Activated naive CD4-positive, alpha-beta T cell treated with anti-CD3 and anti-CD28 coated beads, Interleukin-2, amount 50 U/mL, for 24 hours (primary cell): ENCODE data around the gene TTBK1.
A peak's percentile ranks its signal among the peaks of the same experiment; 100 is the strongest.

Source experiments
- H3K27ac Mint-ChIP-seq: one replicate; pipeline ENCODE4 v1.8.0; 2021; ENCODE audit warnings: mild to moderate bottlenecking, mixed read lengths
- H3K27me3 Mint-ChIP-seq: one replicate; pipeline ENCODE4 v1.8.0; 2021; ENCODE audit warnings: mixed read lengths
- H3K36me3 Mint-ChIP-seq: one replicate; pipeline ENCODE4 v1.8.0; 2021; ENCODE audit warnings: mixed read lengths
- H3K4me1 Mint-ChIP-seq: one replicate; pipeline ENCODE4 v1.8.0; 2021; ENCODE audit warnings: mixed read lengths
- H3K4me3 Mint-ChIP-seq: one replicate; pipeline ENCODE4 v1.8.0; 2021; ENCODE audit warnings: mild to moderate bottlenecking, mixed read lengths
- H3K9me3 Mint-ChIP-seq: one replicate; pipeline ENCODE4 v1.8.0; 2021; ENCODE audit warnings: mixed read lengths

Gene TTBK1

DNA sequence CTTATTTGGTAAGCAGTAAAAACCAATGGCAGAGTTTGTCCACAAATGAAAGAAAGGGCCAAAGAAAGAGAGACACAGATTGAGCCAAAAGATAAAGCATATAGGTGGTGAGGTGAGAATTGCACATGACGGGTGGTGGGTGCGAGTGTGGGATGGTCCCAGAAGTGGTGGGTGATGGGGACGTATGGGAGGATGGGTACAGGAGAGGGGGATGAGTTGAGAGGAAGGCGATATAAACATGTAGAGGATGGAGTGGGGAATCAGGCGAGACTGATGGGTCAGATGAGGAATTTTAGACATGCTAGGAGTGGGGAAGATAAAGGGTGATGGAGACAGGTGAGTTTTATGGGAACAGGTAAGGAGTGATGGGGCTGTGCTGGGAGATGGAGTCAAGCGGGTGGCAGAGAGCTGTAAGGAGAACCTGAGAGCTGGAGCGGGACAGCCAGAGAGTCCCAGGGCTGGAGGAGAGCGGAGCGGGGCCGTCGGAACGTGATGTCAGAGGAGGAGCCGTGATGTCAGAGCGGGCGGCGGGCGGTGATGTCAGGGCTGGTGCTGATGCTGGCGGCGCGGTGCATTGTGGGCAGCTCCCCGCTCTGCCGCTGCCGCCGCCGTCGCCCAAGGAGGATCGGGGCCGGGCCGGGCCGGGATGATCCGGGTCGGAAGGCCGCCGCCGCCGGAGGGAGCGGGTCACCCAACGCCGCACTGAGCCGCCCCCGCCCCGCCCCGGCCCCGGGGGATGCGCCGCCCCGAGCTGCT is at the start of gene TTBK1:
Gene TTBK1, plus strand, starts transcription at position 574 of the 756 bp plus-strand sequence. CDS start 3,180 bp downstream, outside the sequence.
- Mint-ChIP-seq H3K27me3 (peaks cover 17% of the 10 kb centered on the region), H3K4me1 (peaks cover 14% of the 10 kb centered on the region), H3K9me3 (peaks cover 5% of the 10 kb centered on the region), H3K27ac (no peak within 1 kb of the TSS), H3K36me3 (peaks cover 4% of the 10 kb centered on the region), H3K4me3 (no peak within 1 kb of the TSS)

DNA sequence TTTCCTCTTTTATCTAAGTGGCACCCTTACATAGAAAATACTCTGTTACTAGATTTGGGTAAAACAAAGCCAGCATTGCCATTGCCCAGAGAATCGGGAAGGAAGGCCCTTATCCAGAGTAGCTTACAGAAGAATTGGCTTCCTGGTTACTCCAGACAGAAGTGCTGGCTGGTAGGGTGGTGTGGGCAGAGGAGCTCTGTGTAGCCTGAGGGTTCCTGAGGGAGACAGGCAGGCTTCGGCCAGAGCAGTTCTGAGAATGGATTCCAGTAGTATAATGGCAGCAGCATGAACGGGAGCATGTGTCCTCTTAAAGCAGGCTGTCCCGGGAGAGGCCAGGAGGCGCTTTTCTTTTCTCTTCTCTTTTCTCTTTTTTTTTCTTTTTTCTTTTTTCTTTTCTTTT is 49.4 kb upstream of the TTBK1 start:
- H3K4me3 Mint-ChIP-seq = no peak overlapping the region
- H3K36me3 Mint-ChIP-seq = peaks cover 14% of the 10 kb centered on the region
- H3K27me3 Mint-ChIP-seq = no peaks in the 10 kb centered on the region
- peaks cover 19% of the 10 kb centered on the region for H3K4me1 Mint-ChIP-seq
- H3K9me3 Mint-ChIP-seq = no peaks in the 10 kb centered on the region
- H3K27ac Mint-ChIP-seq = no peak overlapping the region

DNA sequence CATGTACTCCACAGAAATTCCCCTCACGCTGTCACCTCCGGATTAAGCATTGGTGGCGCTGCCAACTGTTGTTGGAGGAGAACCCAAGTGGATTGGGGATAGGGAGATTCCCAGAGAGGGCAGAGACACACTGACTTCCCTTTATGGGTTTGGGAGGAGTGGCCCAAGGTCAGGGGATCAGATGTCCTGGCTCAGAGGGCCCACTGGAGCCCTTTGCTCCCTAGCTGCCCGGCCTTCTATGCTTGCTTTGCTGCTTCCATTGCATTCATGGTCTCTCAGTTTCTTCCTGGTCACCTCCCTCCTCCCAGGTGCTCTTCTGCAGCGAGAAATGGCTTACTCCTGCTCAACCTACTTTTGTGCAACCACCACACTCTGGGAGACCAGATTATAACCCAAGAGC is 46.9 kb upstream of the TTBK1 start:
- Mint-ChIP-seq H3K9me3 (no peaks in the 10 kb centered on the region), H3K4me3 (no peak overlapping the region), H3K4me1 (peaks cover 8% of the 10 kb centered on the region), H3K27ac (no peak overlapping the region), H3K36me3 (peaks cover 13% of the 10 kb centered on the region), H3K27me3 (no peaks in the 10 kb centered on the region)

DNA sequence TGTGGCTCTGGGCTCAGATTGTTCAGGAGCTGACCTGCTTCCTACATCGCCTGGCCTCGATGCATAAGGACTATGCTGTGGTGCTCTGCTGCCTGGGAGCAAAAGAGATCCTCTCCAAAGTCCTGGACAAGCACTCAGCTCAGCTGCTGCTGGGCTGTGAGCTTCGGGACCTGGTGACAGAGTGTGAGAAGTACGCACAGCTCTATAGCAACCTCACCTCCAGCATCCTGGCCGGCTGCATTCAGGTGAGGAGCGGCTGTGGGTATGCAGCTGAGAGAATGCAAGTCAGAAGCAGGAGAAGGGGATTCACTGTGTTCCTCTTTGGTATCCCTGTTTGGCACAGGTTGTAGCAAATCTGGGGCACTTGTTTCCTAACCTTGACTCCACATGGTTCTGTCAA is 43.4 kb upstream of the TTBK1 start:
- no peaks in the 10 kb centered on the region for H3K9me3 Mint-ChIP-seq
- H3K36me3 Mint-ChIP-seq = peaks cover 6% of the 10 kb centered on the region
- no peak overlapping the region for H3K4me3 Mint-ChIP-seq
- H3K27ac Mint-ChIP-seq = peak overlapping the region; percentile 73
- H3K27me3 Mint-ChIP-seq = no peaks in the 10 kb centered on the region
- no peaks in the 10 kb centered on the region for H3K4me1 Mint-ChIP-seq

DNA sequence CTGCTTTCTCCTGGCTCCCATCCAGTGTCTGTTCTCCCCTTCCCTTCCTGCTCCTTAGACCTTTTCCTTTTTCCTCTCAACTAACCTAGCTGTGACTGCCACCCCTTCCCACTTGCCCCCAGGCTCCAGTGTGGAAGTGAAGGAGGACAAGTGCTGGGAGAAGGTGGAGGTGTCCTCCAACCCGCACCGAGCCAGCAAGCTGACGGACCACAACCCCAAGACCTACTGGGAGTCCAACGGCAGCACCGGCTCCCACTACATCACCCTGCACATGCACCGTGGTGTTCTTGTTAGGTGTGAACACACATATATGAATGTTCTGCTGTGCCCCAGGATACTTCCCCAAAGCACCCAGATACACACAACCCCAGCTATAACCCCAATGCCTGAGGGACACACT is 42.7 kb upstream of the TTBK1 start:
- Mint-ChIP-seq H3K9me3 (no peaks in the 10 kb centered on the region), H3K27ac (peak overlapping the region; percentile 61), H3K27me3 (no peaks in the 10 kb centered on the region), H3K4me1 (no peaks in the 10 kb centered on the region), H3K4me3 (no peak overlapping the region), H3K36me3 (peaks cover 7% of the 10 kb centered on the region)

DNA sequence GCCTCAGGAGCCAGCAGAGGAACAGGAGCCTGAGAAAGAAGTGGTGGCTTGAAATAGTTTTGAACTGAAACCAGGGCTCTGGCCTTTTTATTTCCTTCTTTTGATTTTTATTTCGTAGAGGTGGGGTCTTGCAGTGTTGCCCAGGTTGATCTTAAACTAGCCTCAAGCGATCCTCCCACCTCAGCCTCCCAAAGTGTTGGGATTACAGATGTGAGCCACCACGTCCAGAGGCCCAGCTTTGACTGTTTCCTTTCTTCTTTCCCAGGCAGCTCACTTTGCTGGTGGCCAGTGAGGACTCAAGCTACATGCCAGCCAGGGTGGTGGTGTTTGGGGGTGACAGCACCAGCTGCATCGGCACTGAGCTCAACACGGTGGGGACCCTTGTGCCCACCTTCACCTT is 40.8 kb upstream of the TTBK1 start:
- no peaks in the 10 kb centered on the region for H3K4me1 Mint-ChIP-seq
- peak overlapping the region; percentile 72 for H3K27ac Mint-ChIP-seq
- no peak overlapping the region for H3K4me3 Mint-ChIP-seq
- H3K36me3 Mint-ChIP-seq = peaks cover 10% of the 10 kb centered on the region
- H3K27me3 Mint-ChIP-seq = no peaks in the 10 kb centered on the region
- H3K9me3 Mint-ChIP-seq = no peaks in the 10 kb centered on the region

DNA sequence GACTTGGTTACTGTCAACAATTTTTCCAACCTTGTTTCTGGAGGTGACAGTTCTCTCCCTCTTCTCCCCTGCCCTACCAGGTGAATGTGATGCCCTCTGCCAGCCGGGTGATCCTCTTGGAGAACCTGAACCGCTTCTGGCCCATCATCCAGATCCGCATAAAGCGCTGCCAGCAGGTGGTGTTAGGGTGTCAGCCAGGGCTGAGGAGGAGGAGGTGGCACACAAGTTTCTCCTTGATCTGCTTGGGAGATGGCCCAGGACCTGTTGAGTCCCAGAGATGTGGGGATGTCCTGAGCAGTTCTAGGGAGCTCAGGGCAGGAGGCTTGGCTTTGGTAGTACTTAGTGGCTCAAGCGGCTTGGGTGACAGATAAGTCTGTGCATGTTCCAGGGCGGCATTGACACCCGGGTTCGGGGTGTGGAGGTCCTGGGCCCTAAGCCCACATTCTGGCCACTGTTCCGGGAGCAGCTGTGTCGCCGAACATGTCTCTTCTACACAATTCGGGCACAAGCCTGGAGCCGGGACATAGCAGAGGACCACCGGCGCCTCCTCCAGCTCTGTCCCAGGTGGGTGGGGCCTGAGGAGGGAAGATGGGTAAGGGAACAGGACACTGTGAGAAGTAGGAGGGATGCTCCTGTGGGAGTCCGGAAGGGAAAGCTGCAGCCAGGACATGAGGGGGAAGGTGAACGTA is 40.1 kb upstream of the TTBK1 start:
- peaks cover 10% of the 10 kb centered on the region for H3K36me3 Mint-ChIP-seq
- no peaks in the 10 kb centered on the region for H3K9me3 Mint-ChIP-seq
- H3K4me1 Mint-ChIP-seq = no peaks in the 10 kb centered on the region
- no peak overlapping the region for H3K27ac Mint-ChIP-seq
- H3K27me3 Mint-ChIP-seq = no peaks in the 10 kb centered on the region
- no peak overlapping the region for H3K4me3 Mint-ChIP-seq

DNA sequence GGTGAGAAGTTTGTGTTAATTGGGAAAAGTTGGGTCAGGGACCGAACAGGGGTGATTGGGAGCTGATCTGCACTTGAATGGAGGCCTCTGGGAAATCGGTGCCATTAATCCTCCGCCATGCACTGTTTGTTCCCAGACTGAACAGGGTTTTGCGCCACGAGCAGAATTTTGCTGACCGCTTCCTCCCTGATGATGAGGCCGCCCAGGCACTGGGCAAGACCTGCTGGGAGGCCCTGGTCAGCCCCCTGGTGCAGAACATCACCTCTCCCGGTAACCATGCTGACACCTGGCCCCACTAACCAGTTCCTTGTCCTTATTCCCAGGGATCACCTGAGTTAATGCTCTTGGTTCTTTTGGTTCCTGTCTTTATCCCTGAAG is 39.6 kb upstream of the TTBK1 start:
- no peaks in the 10 kb centered on the region for H3K27me3 Mint-ChIP-seq
- H3K9me3 Mint-ChIP-seq = no peaks in the 10 kb centered on the region
- no peak overlapping the region for H3K4me3 Mint-ChIP-seq
- no peaks in the 10 kb centered on the region for H3K4me1 Mint-ChIP-seq
- H3K27ac Mint-ChIP-seq = no peak overlapping the region
- peaks cover 10% of the 10 kb centered on the region for H3K36me3 Mint-ChIP-seq

DNA sequence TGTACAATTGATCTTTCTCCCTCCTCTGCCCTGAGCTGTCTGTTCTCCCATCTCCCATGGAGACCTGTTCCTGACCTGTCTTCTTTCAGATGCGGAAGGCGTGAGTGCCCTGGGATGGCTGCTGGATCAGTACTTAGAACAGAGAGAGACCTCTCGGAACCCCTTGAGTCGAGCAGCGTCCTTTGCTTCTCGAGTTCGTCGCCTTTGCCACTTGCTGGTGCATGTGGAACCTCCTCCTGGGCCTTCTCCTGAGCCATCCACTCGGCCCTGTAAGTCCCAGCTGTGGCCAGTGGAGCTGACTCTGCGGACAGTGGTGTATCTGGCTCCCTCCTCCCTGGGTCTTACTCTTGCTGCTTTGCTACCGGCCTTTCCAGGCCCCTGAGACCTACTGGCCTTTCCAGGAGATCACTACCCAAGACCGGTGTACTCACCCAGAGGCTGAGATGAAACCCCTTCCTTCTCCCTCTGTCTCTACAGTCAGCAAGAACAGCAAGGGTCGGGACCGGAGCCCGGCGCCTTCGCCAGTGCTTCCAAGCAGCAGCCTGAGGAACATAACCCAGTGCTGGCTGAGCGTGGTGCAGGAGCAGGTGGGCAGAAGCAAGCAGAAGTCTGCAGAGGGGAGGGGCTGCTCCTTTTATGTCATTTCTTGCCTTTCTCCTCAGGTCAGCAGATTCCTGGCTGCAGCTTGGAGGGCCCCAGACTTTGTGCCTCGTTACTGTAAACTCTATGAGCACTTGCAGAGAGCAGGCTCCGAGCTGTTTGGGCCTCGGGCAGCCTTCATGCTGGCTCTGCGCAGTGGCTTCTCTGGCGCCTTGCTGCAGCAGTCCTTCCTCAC is 38.8 kb upstream of the TTBK1 start:
- H3K27me3 Mint-ChIP-seq = no peaks in the 10 kb centered on the region
- H3K27ac Mint-ChIP-seq = no peak overlapping the region
- no peaks in the 10 kb centered on the region for H3K9me3 Mint-ChIP-seq
- peaks cover 10% of the 10 kb centered on the region for H3K36me3 Mint-ChIP-seq
- no peak overlapping the region for H3K4me3 Mint-ChIP-seq
- no peaks in the 10 kb centered on the region for H3K4me1 Mint-ChIP-seq

DNA sequence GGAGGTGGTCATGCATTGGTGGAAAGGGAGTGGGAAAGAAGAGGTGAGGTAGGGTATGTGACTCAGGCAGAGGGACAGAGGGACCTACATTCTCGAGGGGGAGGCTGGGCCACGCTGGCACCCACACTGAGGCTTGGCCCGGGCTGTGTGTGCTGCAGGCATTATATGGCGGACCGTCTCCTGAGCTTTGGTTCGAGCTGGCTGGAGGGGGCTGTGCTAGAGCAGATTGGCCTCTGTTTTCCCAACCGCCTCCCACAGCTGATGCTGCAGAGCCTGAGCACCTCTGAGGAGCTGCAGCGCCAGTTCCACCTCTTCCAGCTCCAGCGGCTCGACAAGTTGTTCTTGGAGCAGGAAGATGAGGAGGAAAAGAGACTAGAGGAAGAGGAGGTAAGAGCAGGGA is 37.4 kb upstream of the TTBK1 start:
- Mint-ChIP-seq H3K4me1 (no peaks in the 10 kb centered on the region), H3K4me3 (no peak overlapping the region), H3K27ac (no peak overlapping the region), H3K9me3 (no peaks in the 10 kb centered on the region), H3K27me3 (no peaks in the 10 kb centered on the region), H3K36me3 (peaks cover 11% of the 10 kb centered on the region)

DNA sequence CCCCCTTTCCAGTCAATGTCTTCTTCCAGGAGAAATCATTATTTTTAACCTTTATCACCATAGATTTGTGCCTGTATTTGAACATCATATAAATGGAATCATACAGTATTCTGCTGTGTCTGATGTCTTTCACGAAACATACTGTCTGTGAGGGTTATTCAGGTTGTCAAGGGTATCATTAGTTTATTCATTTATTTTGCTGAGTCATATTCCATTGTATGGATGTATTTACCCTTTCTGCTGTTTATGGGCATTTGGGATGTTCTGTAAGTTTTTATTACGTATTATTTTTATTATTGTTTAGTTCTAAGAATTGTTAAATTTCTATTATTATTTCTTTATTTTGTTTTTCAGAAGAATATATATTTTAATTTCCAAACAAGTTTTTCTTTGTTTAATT is 36.0 kb upstream of the TTBK1 start:
- no peaks in the 10 kb centered on the region for H3K4me1 Mint-ChIP-seq
- H3K27me3 Mint-ChIP-seq = no peaks in the 10 kb centered on the region
- H3K9me3 Mint-ChIP-seq = no peaks in the 10 kb centered on the region
- peaks cover 9% of the 10 kb centered on the region for H3K36me3 Mint-ChIP-seq
- H3K27ac Mint-ChIP-seq = no peak overlapping the region
- H3K4me3 Mint-ChIP-seq = no peak overlapping the region

DNA sequence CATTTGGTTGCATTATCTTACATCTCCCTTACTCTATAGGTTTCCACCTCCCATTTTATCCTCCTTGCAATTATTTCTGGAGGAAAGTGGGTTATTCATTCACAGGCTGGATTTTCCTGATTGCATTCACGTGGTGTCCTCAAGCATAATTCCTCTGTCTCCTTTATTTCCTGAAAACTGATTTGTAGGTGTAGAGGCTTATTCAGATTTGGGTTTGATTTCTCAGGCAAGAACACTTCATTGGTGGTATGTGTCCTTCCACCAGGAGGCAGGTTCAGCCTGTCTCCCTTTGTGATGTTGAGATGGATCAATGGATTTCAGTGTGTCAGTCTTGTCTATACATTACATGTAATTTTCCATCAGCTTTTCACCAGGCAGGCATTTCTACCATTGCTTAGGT is 31.3 kb upstream of the TTBK1 start:
- Mint-ChIP-seq H3K4me1 (no peaks in the 10 kb centered on the region), H3K9me3 (no peaks in the 10 kb centered on the region), H3K27me3 (no peaks in the 10 kb centered on the region), H3K27ac (no peak overlapping the region), H3K36me3 (peaks cover 2% of the 10 kb centered on the region), H3K4me3 (no peak overlapping the region)

DNA sequence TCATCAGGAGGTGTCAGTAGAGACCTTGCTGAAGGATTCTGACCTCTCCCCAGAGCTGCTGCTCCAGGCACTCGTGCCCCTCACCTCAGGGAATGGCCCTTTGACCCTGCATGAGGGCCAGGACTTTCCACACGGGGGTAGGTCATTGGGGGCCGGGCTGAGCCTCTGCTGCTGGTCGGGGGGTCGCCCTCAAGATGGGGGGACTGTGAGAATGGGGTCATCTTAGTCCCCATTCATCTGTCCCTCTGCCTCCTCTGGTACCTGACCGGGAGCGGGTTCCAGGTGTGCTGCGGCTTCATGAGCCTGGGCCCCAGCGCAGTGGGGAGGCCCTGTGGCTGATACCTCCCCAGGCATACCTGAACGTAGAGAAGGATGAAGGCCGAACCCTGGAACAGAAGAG is 29.9 kb upstream of the TTBK1 start:
- Mint-ChIP-seq H3K9me3 (no peaks in the 10 kb centered on the region), H3K27me3 (no peaks in the 10 kb centered on the region), H3K4me1 (no peaks in the 10 kb centered on the region), H3K4me3 (no peak overlapping the region), H3K27ac (no peak overlapping the region), H3K36me3 (peaks cover 4% of the 10 kb centered on the region)

DNA sequence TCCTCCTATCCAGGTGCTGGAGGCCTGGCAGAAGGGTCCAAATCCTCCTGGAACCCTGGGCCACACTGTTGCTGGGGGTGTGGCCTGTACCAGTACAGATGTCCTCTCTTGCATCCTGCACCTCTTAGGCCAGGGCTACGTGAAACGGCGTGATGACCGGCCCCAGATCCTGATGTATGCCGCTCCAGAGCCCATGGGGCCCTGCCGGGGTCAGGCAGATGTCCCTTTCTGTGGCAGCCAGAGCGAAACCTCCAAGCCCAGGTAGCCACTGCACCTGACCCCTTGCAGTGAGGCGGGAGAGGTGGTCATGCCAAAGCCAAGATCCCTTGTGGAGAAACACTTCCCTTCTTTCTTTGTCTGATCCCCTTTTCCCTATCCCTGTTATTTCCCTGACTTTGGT is 28.2 kb upstream of the TTBK1 start:
- no peak overlapping the region for H3K27ac Mint-ChIP-seq
- H3K27me3 Mint-ChIP-seq = no peaks in the 10 kb centered on the region
- H3K4me3 Mint-ChIP-seq = no peak overlapping the region
- no peaks in the 10 kb centered on the region for H3K4me1 Mint-ChIP-seq
- H3K9me3 Mint-ChIP-seq = no peaks in the 10 kb centered on the region
- H3K36me3 Mint-ChIP-seq = peaks cover 4% of the 10 kb centered on the region

DNA sequence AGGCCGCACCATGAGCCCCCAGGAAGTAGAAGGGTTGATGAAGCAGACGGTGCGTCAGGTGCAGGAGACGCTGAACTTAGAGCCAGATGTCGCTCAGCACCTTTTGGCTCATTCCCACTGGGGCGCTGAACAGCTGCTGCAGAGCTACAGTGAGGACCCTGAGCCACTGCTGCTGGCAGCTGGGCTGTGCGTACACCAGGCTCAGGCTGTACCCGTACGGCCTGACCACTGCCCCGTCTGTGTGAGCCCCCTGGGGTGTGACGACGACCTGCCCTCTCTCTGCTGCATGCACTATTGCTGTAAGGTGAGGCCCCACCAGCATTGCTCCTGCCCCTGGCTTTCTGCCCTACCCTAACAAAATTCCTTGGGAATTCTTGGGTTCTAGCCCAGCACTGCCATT is 27.1 kb upstream of the TTBK1 start:
- no peaks in the 10 kb centered on the region for H3K9me3 Mint-ChIP-seq
- H3K4me1 Mint-ChIP-seq = peaks cover 5% of the 10 kb centered on the region
- H3K27ac Mint-ChIP-seq = no peak overlapping the region
- H3K27me3 Mint-ChIP-seq = no peaks in the 10 kb centered on the region
- H3K4me3 Mint-ChIP-seq = no peak overlapping the region
- peaks cover 4% of the 10 kb centered on the region for H3K36me3 Mint-ChIP-seq

DNA sequence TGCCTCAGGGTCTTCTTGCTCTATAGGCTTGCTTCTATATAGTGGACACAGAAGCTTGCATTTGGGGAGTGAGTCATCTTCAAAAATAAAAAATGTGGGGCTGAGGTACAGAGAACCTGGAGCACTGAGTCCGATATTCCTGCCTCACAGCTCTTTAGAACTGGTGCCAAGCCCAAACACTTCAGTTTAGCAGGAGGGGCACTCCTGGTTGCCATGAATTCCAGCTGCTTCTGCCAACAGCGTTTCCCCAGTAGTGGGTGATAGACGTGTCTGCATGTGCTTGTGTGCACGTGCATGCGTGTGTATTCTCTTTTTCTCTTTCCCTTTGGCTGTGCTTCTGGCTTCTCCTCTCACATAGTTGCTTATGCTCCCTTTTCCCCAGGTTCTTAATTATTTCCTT is 25.9 kb upstream of the TTBK1 start:
- Mint-ChIP-seq H3K27ac (peak overlapping the region; percentile 35), H3K9me3 (no peaks in the 10 kb centered on the region), H3K4me1 (peaks cover 16% of the 10 kb centered on the region), H3K4me3 (no peak overlapping the region), H3K27me3 (no peaks in the 10 kb centered on the region), H3K36me3 (peaks cover 4% of the 10 kb centered on the region)
